Left renal cortex interstitium (tissue), 4 donors: ENCODE data around the gene PCMTD2. TPM values are rescaled to one million over a fixed set of nuclear protein-coding genes. Genes with fewer than 3 reads are reported as not detected.
"Not testable (repeated sequence)": the region's sequence is repeated elsewhere in the genome, so short reads cannot be mapped to it uniquely, and the experiment has no call there.

Source experiments
- DNase-seq, 4 donors: peaks; one replicate each; pipeline ENCODE4 v3.0.0-alpha.2; 2013; ENCODE audit warnings: low read depth in 4 of 4, low spot score in 2 of 4, missing footprints in 1 of 4
- polyA plus RNA-seq, 4 donors: library from polyadenylated mRNA; unstranded; fragments of 120-200 nt; gene quantifications; one replicate each; pipeline ENCODE4 v1.2.1, GENCODE V29; 2013; ENCODE audit not compliant: insufficient read length in 4 of 4

Gene PCMTD2
- polyA plus RNA-seq, 4 donors = 128 to 206 (median 158) TPM

DNA sequence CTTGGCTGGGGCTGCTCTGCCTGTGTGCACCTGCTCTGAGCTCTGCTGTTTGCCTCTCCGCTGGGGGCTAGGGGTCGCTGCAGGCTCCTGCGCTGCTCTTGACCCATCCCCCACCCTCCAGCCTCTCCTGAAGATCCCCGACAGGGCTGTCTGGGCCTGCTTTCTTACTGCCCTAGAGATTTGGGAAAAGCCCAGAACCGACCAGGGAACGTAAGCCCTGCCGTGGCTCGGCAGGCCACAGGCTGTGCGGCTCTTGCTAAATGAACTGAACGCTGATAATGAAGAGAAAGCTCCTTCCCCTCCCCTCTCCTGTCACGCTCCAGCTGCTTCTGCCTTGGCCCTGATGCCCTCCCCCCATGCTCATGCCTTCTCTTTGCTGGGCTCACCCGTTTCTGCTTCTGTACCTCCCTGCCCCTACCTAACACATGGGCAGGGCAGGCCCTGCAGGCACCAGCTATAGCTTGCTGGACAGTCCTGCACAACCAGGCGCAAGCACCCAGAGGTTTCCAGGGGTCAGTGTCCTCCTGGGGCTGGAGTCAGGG, 32.0 kb upstream of the PCMTD2 start:
- peak in 1 of 4 donors; percentile 38 for DNase-seq

- DNase-seq = no peak
Measured at GRCh38 chr20:64224351-64225170, 31.0 kb upstream of the PCMTD2 start.

GRCh38 chr20:64225171-64225595, 30.4 kb upstream of the PCMTD2 start:
- no peak for DNase-seq

DNA sequence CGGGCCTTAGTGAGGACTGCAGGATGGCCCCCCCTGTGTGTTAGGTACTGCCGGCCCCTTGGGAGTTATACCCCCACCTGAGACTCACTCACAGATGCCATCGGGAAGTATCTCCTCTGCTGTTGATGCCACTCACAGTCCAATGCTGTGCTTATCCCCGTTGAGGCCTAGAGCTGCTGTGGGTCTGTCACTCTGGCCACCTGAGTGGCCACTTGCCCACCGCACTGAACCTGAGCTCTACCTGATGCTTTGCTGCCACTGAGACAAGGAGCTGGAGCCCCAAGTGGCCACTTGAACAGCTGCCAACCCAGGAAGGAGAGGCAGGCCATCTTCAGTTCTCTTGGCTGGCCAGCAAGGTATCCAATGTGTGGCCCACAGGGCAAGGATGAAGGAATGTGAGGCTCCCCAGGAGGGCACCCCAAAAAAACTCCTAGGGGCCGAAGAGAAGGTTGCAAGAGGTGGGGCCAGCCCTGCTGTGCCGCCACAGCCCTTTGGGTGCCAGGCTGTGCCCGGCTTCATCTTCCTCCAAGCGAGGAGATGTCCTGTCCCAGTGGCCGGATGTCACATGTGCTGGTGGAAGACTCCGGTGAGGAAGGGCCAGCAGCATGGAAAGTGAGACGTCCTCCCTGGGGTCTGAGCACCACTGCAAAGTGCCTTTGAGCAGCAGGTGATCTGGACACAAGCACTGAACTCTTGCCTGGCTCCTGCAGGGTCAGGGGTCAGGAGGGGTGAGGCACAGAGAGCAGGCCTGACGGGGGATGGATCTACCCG, 29.5 kb upstream of the PCMTD2 start:
- DNase-seq = no peak

DNA sequence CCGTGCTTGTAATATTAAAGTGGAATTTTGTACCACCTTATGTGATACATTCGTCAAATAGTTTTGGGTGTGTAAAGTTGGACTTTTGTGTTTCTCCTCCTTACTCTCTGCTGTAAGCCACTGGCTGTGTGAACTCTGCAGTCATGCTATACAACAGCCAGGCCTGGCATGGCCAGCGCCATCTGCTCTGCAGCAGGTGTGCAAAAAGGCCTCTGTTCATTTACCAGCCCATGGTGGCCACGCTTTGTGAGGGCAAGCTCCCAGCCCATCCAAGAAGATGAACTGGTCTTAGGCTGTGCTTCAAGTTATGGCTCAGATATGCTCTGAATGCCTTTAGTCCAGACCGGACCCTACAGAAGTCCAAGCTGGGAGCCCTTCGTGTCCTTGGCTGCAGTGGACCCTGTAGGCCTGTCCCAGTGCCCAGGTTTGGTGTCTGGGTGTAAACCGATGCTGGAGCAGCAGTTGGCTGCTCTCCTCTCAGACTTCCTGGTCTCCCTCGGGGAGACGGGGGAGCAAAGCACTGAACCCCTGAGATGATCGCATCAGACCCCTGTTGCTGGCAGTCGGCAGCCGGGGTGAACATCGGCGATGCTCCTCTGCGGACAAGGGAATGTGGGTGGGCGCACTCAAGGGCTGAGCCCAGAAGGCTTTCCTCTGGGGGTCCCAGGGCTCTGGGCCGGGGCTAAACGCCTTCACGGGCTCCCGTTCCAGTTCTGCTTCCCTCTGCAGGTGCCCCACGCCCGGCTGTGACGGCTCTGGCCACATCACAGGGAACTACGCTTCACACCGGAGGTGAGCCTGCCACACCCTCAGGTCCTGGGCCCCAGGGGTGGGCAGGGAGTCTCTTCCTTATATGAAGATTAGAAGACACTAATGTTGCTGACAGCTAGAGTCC, 28.6 kb upstream of the PCMTD2 start:
- DNase-seq = no peak

DNA sequence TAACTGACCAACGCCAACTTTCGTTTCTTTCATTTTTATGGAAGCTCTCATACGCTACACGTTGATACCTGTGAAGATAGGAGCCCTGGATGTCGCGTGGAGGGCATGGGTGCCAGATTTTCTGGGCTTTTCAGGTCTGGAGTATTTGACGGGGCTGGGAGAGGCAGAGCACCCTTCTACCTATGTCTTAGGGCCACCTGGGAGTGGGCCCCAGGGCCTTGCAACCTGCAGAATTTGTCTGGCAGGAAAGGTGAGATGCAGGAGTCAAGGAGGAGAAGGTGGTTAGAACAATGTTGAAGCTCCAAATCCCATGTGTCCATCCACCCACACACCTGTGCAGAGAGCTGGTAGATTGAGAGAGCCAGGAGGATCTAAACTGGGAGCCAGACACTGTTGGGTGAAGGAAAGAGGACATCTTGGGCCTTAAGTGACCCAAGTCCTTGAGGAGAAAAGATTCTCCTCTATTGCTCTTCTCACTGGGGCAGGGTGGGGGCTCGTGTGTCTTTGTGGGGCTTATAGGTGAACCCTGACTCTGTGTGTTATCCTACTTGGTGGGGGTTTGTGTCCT, 27.4 kb upstream of the PCMTD2 start:
- no peak for DNase-seq

GRCh38 chr20:64228751-64229506, 26.6 kb upstream of the PCMTD2 start:
- DNase-seq = no peak

DNA sequence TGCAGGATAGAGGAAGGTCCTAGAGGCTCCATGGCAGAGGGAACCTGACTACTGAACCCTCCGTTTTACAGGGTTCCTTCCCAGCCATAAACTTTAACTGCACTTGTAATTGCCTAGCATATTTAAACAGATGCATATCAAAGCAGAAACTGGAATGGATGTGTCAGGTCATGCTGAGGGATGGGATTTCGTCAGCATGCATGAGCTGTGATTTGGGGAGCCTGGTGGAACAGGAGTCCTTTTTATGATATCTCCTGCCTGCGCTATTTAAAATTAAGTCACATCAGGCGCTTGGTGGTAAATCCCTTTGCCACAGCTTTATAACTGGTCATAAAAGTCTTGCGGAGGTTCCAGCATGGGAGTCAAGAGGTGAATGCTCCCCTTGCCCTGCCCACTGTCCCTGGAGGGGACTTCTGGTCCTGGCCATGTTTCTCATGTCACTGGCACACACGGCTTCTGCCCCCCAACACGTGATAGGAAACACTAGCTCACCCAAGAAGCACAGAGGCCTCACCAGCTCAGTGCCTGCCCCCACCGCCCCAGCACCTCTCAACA, 26.0 kb upstream of the PCMTD2 start:
- DNase-seq = no peak

DNA sequence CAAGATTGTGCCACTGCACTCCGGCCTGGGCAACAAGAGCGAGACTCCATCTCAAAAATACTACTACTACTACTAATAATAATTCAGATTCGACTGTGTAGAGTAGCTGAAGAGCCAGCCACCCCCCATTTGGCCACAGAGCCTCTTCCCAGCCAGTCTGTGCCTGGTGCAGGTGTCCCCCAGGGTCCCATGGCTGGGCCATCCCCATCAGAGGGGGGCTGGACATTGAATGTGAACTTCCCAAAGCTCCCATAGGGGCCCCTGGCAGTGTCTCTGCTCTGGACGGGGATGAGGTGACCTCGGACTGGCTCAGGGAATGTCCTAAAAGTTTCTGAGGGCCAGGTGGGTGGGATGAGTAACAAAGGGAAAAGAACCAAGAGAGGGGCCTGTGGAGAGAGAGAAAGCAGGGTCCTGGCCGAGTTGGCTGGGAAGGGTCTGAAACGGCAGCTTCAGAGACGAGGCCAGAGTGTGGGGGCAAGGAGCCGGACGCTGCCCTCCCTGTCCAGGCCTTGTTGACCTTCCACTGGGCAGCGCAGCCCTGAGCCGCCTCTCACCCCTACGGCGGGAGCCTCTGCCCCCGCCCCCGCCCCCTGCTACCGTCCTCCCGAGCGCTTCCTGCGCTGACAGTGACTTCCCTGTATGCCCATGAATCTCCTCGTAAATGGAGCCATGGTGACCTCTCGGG, 24.9 kb upstream of the PCMTD2 start:
- DNase-seq = no peak

DNA sequence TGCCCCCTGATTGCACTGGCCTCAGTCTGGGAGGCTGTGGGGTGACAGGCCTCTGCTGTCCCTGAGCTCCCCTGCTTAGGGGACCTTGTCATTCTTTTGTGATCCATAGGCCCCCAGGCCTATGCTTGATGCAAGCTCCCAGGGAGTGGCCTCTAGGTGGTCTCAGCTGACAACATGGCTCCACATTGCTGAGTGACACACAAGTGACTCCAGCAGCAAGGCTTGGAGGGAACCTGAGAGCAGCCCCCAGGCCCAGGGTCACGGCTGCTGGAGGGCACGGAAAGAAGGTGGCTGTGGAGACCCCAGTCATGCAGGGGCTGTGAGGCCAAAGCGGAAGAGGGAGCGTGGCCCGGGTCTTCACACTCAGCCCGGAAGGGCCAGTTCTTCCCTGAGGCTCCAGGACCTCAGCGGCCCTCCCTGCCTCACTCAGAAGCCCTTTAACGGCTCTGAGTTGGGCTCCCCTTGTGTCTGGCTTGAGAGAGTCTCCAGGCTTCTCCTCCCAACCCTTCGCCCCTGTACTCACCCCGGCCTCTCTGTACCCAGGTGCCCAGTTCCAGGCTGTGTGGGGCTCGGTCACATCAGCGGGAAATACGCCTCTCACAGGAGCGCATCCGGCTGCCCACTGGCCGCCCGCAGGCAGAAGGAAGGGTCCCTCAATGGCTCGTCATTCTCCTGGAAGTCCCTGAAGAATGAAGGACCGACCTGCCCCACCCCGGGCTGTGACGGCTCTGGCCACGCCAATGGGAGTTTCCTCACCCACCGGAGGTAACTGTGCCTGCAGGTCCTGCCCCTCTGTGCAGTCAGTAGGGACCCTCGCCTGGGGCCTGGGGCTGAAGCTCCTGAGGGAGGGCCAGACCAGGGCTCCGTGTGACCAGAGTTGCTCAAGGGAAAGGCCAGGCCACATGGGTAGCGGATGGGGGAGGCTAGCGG, 23.7 kb upstream of the PCMTD2 start:
- no peak for DNase-seq

GRCh38 chr20:64232794-64233193, 22.8 kb upstream of the PCMTD2 start:
- DNase-seq = no peak

GRCh38 chr20:64233725-64234124, 21.8 kb upstream of the PCMTD2 start:
- no peak for DNase-seq

DNA sequence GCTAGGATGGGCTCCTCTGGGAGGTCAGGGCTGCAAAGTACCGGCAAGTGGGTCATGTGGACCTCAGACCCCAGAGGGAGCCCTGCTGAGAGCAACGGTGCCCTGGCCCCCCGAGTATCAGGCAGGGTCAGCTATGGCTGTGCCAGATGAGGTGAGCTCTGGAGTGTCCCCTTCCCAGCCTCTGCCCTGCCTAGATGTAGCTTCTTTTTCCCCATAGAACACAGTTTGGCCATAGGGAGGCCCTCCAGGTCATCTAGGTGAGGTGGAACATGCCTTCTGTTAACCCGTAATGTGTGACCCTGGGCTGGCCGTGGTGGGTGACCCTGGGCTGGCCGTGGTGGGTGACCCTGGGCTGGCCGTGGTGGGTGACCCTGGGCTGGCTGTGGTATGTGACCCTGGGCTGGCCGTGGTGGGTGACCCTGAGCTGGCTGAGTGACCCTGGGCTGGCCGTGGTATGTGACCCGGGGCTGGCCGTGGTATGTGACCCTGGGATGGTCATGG, 21.2 kb upstream of the PCMTD2 start:
- DNase-seq = no peak

GRCh38 chr20:64234921-64235565, 20.5 kb upstream of the PCMTD2 start:
- not testable (repeated sequence) for DNase-seq

GRCh38 chr20:64236137-64237088, 19.1 kb upstream of the PCMTD2 start:
- no peak for DNase-seq

DNA sequence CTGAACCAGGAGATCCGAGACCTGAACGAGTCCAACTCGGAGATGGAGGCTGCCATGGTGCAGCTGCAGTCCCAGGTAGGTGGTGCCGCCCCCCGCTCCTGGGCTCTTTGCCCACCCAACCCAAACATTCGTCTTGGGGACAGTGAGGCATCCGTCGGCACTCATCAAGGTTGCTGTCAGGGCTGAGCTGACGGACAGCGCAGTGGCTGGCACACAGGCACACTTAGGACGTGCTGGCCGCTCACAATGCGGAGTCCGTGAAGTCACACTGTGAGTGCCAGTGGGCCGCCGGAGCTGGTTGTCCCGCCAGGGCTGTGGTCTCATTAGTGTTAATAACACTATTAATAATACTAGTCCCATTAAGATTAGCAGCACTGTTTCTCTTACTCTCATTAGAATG, 18.2 kb upstream of the PCMTD2 start:
- DNase-seq = no peak
